ENCODE measurements around the gene NIPA2. TPM values are rescaled to one million over a fixed set of nuclear protein-coding genes. Genes with fewer than 3 reads are reported as not detected.

The NIPA2 gene
- total RNA-seq, 1 donor from 2014 or later: 103 TPM

DNA sequence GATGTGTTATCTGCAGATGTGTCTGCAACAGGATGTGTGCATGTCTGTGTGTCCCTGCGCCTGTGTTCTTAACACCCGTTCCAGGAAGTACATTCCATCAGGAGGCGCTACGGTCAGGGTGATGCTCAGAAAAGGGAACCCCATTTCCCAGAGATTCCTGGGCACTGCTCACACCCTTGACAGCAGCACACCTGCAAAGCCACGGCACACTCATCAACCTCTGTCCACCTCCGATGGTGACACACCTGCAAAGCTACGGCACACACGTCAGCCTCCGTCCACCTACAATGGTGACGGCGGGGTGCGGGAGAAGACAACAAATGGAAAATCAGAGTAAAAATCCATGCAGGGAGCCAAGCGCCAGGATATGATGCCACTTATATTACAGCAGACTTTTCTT, 55.4 kb downstream of the NIPA2 start:
- Histone ChIP-seq H3K27me3 (ENCODE audit: insufficient read depth, low read length) (no peaks in the 10 kb centered on the region), H2AFZ (ENCODE audit: low read depth, low read length) (no peak overlapping the region), H4K20me1 (ENCODE audit: insufficient read depth, low read length) (peaks cover 5% of the 10 kb centered on the region), H3K4me1 (ENCODE audit: insufficient read depth, low read length) (peaks cover 10% of the 10 kb centered on the region), H3K27ac (ENCODE audit: low read depth, low read length) (no peak overlapping the region), H3K9me3 (ENCODE audit: insufficient read depth, low read depth, low read length) (no peaks in the 10 kb centered on the region), H3K79me2 (ENCODE audit: insufficient read depth, low read length) (no peaks in the 10 kb centered on the region), H3K36me3 (ENCODE audit: insufficient read depth, low read length) (peaks cover 4% of the 10 kb centered on the region), H3K4me2 (ENCODE audit: low read length) (no peak overlapping the region), H3K9ac (ENCODE audit: low read length) (no peak overlapping the region), H3K4me3 (ENCODE audit: insufficient read depth, low read depth, low read length) (no peak overlapping the region)
- DNase-seq (ENCODE audit: low read depth) (no peak), FAIRE-seq (no peak)
- H3K4me1 Mint-ChIP-seq (ENCODE audit: low read depth, unreplicated experiment): peaks cover 9% of the 10 kb centered on the region
- peaks cover 15% of the 10 kb centered on the region for H3K36me3 Mint-ChIP-seq (ENCODE audit: low read depth, unreplicated experiment)
- H3K27me3 Mint-ChIP-seq (ENCODE audit: low read depth, unreplicated experiment): no peaks in the 10 kb centered on the region
- no peak overlapping the region for H3K27ac Mint-ChIP-seq (ENCODE audit: unreplicated experiment)
- no peaks in the 10 kb centered on the region for H3K9me3 Mint-ChIP-seq (ENCODE audit: unreplicated experiment)
- no peak overlapping the region for H3K4me3 Mint-ChIP-seq (ENCODE audit: unreplicated experiment)
- TF ChIP-seq, protein P1, sequence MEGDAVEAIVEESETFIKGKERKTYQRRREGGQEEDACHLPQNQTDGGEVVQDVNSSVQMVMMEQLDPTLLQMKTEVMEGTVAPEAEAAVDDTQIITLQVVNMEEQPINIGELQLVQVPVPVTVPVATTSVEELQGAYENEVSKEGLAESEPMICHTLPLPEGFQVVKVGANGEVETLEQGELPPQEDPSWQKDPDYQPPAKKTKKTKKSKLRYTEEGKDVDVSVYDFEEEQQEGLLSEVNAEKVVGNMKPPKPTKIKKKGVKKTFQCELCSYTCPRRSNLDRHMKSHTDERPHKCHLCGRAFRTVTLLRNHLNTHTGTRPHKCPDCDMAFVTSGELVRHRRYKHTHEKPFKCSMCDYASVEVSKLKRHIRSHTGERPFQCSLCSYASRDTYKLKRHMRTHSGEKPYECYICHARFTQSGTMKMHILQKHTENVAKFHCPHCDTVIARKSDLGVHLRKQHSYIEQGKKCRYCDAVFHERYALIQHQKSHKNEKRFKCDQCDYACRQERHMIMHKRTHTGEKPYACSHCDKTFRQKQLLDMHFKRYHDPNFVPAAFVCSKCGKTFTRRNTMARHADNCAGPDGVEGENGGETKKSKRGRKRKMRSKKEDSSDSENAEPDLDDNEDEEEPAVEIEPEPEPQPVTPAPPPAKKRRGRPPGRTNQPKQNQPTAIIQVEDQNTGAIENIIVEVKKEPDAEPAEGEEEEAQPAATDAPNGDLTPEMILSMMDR (IDR thresholded peaks at IDR 0.05; ENCODE audit: insufficient read depth, low read depth, low read length): no peak
- TF ChIP-seq EZH2 (IDR thresholded peaks at IDR 0.05; ENCODE audit: insufficient read depth, low read length): no peak

DNA sequence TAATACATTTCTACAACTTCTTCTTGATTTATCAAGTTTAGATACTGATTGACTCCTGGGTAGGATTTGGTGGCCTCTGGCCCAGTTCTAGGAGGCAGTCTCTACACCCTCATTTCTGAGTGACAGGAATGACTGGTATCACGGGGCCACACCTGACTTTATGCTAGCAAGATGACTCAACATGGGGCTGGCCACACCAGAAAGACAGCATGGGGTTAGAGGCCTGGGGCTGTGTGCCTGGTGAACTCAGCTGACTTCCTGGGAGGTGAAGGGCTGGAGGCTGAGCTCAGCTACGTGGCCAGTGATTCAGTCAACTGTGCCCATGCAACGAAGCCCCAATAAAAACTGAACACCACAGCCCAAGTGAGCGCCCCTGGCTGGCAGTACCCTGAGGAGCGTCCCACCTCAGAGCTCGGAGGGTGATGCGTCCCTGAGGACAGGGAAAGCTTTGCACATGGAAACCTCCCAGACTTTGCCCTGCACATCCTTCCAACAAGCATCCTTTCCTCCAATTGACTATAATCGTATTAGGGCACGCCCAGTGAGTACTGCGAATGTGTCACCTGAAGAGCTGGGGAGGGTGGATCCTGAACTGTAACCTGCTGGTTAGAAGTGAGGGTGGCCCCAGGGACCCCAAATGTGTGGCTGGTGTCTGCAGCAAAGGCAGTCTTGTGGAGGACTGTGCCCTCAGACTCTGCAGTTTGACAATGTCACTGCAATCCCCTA, 57.2 kb downstream of the NIPA2 start:
- no peak overlapping the region for H3K4me2 ChIP-seq (ENCODE audit: low read length)
- TF ChIP-seq, protein P1 (IDR thresholded peaks at IDR 0.05; ENCODE audit: insufficient read depth, low read depth, low read length): no peak
- no peak for TF ChIP-seq EZH2 (IDR thresholded peaks at IDR 0.05; ENCODE audit: insufficient read depth, low read length)
- peaks cover 6% of the 10 kb centered on the region for H3K4me1 Mint-ChIP-seq (ENCODE audit: low read depth, unreplicated experiment)
- no peak for FAIRE-seq
- H3K36me3 Mint-ChIP-seq (ENCODE audit: low read depth, unreplicated experiment): peaks cover 26% of the 10 kb centered on the region
- H3K9ac ChIP-seq (ENCODE audit: low read length): peak overlapping the region; percentile 20
- no peak overlapping the region for H3K4me3 ChIP-seq (ENCODE audit: insufficient read depth, low read depth, low read length)
- H4K20me1 ChIP-seq (ENCODE audit: insufficient read depth, low read length): peaks cover 5% of the 10 kb centered on the region
- no peaks in the 10 kb centered on the region for H3K27me3 Mint-ChIP-seq (ENCODE audit: low read depth, unreplicated experiment)
- H3K9me3 ChIP-seq (ENCODE audit: insufficient read depth, low read depth, low read length): no peaks in the 10 kb centered on the region
- peaks cover 7% of the 10 kb centered on the region for H3K36me3 ChIP-seq (ENCODE audit: insufficient read depth, low read length)
- peaks cover 10% of the 10 kb centered on the region for H3K4me1 ChIP-seq (ENCODE audit: insufficient read depth, low read length)
- H3K27me3 ChIP-seq (ENCODE audit: insufficient read depth, low read length): no peaks in the 10 kb centered on the region
- no peak overlapping the region for H3K4me3 Mint-ChIP-seq (ENCODE audit: unreplicated experiment)
- no peak overlapping the region for H3K27ac Mint-ChIP-seq (ENCODE audit: unreplicated experiment)
- peaks cover 1% of the 10 kb centered on the region for H3K9me3 Mint-ChIP-seq (ENCODE audit: unreplicated experiment)
- H2AFZ ChIP-seq (ENCODE audit: low read depth, low read length): no peak overlapping the region
- H3K79me2 ChIP-seq (ENCODE audit: insufficient read depth, low read length): no peaks in the 10 kb centered on the region
- peak; percentile 9 for DNase-seq (ENCODE audit: low read depth)
- H3K27ac ChIP-seq (ENCODE audit: low read depth, low read length): no peak overlapping the region

DNA sequence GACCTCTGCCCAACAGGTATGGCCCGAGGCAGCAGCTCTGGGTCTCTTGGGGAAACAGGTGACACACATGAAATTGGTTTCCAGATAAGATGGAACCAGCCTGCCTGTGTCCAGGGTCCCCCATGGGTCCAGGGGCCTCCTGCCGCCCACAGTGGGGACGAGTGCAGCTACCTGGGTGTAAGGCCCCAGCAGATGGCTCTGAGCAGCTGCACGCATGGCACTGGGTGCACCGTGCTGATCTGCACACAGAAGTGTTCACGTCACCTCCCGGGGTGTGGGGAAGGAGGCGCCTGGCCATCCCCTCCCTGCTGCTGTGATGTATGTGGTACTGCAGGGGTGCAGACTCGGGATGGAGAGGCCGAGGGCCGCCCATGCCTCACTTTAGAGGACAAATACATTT, 63.6 kb downstream of the NIPA2 start:
- peaks cover 7% of the 10 kb centered on the region for H4K20me1 ChIP-seq (ENCODE audit: insufficient read depth, low read length)
- H3K79me2 ChIP-seq (ENCODE audit: insufficient read depth, low read length): no peaks in the 10 kb centered on the region
- no peak overlapping the region for H3K27ac ChIP-seq (ENCODE audit: low read depth, low read length)
- peaks cover 16% of the 10 kb centered on the region for H3K36me3 ChIP-seq (ENCODE audit: insufficient read depth, low read length)
- TF ChIP-seq EZH2 (IDR thresholded peaks at IDR 0.05; ENCODE audit: insufficient read depth, low read length): no peak
- TF ChIP-seq, protein P1 (IDR thresholded peaks at IDR 0.05; ENCODE audit: insufficient read depth, low read depth, low read length): no peak
- no peak overlapping the region for H3K4me3 Mint-ChIP-seq (ENCODE audit: unreplicated experiment)
- H3K36me3 Mint-ChIP-seq (ENCODE audit: low read depth, unreplicated experiment): peaks cover 31% of the 10 kb centered on the region
- FAIRE-seq (no peak), DNase-seq (ENCODE audit: low read depth) (no peak)
- H3K27me3 Mint-ChIP-seq (ENCODE audit: low read depth, unreplicated experiment): no peaks in the 10 kb centered on the region
- H3K9ac ChIP-seq (ENCODE audit: low read length): no peak overlapping the region
- no peaks in the 10 kb centered on the region for H3K4me1 Mint-ChIP-seq (ENCODE audit: low read depth, unreplicated experiment)
- H3K9me3 Mint-ChIP-seq (ENCODE audit: unreplicated experiment): peaks cover 1% of the 10 kb centered on the region
- H3K9me3 ChIP-seq (ENCODE audit: insufficient read depth, low read depth, low read length): no peaks in the 10 kb centered on the region
- no peak overlapping the region for H3K27ac Mint-ChIP-seq (ENCODE audit: unreplicated experiment)
- no peaks in the 10 kb centered on the region for H3K27me3 ChIP-seq (ENCODE audit: insufficient read depth, low read length)
- no peak overlapping the region for H3K4me3 ChIP-seq (ENCODE audit: insufficient read depth, low read depth, low read length)
- no peak overlapping the region for H3K4me2 ChIP-seq (ENCODE audit: low read length)
- no peaks in the 10 kb centered on the region for H3K4me1 ChIP-seq (ENCODE audit: insufficient read depth, low read length)
- H2AFZ ChIP-seq (ENCODE audit: low read depth, low read length): no peak overlapping the region

Measured in astrocyte (in vitro differentiated cells and primary cell).